ENCODE results near the gene BCLAF3.
A peak's percentile ranks its signal among the peaks of the same experiment; 100 is the strongest.

BCLAF3 gene

GRCh38 chrX:19964017-19964710, 26.7 kb downstream of the BCLAF3 start:
- DNase-seq, result no peak

DNA sequence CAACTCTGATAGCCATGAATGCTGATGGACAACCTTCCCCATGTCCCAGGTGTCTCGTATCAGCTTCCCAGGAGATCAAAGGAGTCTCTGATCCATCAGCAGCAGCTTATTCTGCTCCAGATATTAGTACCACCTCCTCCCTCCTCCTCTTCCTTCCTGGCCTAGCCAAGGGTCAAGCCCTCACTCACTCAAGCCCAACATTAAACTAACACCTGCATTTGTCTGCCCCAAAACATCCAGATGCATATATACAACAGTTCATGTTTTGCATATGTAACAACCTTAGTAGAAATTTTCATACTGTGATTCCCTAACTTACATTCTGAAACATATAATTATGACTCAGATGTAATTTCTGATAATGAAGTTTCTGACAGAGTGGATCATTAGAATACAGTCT, 29.9 kb downstream of the BCLAF3 start:
- DNase-seq, result no peak

DNA sequence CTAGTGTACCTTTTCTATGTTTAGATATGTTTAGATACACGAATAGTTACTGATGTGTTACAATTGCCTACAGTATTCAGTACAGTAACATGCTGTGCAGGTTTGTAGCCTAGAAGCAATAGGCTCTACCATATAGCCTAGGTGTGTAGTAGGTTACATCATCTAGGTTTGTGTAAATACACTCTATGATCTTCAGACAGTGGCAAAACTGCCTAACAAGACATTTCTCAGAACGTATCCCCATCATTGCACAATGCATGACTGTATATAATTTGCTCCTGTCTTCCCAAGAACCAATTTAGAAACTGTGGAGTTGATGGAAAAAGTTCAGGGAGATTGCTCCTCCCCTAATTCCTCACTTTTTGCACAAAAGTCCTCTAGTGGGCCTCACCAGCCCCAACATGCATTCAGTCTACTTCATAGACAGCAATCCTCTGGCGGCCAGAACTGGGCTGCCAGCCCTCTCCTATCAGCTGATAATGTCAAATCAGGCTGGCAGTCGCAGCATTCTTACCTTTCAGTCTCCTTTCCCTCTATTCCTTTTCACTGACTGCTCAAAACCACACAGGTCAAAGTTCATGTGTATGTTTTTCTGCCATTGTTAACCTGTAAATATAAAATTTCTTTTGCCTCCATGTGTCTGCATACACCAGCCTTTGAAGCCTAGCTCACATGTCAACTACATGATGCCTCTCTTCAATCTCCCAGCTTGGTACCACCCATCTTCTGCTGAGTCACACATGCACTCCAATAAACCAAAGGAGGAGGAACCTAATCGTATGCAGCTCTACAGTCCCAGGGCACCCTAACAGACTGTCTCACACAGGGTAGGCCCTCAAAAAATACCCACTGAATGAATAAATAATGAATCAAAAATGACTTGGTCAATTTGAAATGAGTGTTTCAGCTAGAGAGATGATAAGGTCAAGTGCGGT, 32.0 kb downstream of the BCLAF3 start:
- DNase-seq, result no peak

GRCh38 chrX:19956923-19957322, 33.9 kb downstream of the BCLAF3 start:
- DNase-seq, result peak; percentile 30

DNA sequence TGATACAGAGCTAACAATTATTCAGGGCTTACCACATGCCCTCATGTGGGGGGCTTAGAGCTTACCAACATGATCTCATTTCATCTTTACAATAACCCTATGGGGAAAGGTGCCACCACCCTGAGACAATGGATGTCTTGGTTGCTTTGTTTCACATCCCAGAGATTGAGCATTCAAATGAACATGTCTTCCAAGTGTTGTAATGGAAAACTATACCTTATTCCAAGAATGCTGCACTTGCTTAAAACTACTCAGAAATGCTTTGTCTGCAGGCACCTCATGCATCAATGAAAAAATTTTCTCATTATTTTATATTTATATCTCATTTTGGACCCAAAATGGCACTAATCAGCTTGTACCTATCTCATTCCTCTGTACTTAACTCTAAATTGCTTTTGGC, 34.6 kb downstream of the BCLAF3 start:
- DNase-seq, result no peak

DNA sequence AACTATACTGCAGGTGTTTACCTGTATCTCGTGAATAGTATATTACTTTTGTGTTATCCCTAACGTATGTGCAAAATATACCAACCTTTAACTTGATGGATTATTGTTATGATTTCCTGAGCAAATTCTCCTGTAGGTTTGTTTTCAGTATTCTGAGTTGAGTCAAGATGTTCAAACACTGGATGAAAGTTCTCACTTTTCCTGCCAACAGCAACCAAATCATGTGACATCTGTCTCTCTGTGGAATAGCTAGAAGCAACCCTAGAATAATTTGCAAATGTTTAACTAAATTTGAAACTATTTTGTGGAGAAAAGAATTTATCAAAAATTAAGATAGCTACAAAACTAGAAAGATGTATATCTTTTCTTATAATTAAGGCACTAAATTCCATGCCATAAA, 35.6 kb downstream of the BCLAF3 start:
- DNase-seq, result no peak

GRCh38 chrX:19954335-19955096, 36.3 kb downstream of the BCLAF3 start:
- no peak for DNase-seq

GRCh38 chrX:19953145-19953544, 37.7 kb downstream of the BCLAF3 start:
- no peak for DNase-seq

DNA sequence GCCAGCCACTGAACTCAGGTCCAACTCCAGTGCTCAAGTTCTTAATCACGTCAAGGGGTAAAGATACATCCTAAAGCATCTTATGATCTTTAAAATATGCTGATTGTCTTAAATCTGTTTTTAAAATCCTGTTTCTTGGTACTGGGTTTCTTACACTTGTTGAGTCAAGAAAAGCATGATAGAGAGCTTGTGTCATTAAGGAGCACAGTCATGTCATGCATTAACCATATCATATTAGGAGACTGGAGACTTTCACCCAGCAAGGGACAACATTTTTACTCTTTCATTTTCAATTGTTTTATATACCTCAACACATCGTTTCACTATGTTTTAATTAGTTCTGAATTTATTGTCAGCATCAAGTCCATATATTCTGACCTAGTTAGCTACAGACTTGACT, 41.5 kb downstream of the BCLAF3 start:
- DNase-seq, result no peak

DNA sequence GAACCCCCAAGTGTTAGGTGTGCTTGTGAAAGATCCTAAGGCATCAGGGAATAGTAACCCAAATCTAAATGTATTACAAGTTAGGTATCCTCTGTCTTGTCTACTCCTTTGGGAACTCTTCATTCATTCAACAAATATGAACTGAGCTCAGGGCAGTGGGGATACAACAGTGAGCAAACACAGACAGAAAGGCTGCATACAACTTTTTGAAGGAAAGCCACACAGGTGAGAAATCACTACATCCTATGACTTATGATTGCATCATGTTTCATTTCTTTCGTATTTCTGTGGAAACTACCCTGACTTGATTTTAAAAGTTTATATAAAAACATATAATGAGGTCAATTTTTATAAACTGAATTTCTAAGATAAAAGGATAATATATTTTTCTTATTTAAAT, 43.2 kb downstream of the BCLAF3 start:
- no peak for DNase-seq

Measured in femur (tissue), 1 donor.